Keratinocyte (primary cell): ENCODE measurements around the gene TOM1. TPM values are rescaled to one million over a fixed set of nuclear protein-coding genes. Genes with fewer than 3 reads are reported as not detected.

ENCODE experiments used
- DNase-seq: peaks from one replicate; pipeline ENCODE4 v3.0.0-alpha.2; 2011; ENCODE audit warnings: low read depth, missing footprints, low spot score
- FAIRE-seq: peaks from 2 replicates; lab custom pipeline; 2011; peaks lifted over from hg19 to GRCh38; lab: Jason Lieb, UNC
- H2AFZ ChIP-seq: 2 replicates; pipeline ENCODE4 v1.6.0; 2012; ENCODE audit warnings: low read length, control low read depth, inconsistent platforms; ENCODE audit not compliant: control insufficient read depth
- H3K27ac ChIP-seq: 2 replicates; pipeline ENCODE4 v1.5.1; 2011; ENCODE audit warnings: low read length; ENCODE audit not compliant: control insufficient read depth, insufficient read depth
- H3K27me3 ChIP-seq: 3 replicates; pipeline ENCODE4 v1.6.0; 2011; ENCODE audit warnings: low read length; ENCODE audit not compliant: control insufficient read depth, insufficient read depth; ENCODE audit errors: extremely low read depth
- H3K36me3 ChIP-seq, 2 experiments: 2 replicates in 1 of 2; 3 replicates in 1 of 2; pipeline ENCODE4 v1.5.1; 2011; ENCODE audit warnings: low read length in 2 of 2, mild to moderate bottlenecking in 1 of 2; ENCODE audit not compliant: control insufficient read depth in 2 of 2, insufficient read depth in 2 of 2; ENCODE audit errors: extremely low read depth in 1 of 2
- H3K4me1 ChIP-seq: 3 replicates; pipeline ENCODE4 v1.5.1; 2011; ENCODE audit warnings: low read length; ENCODE audit not compliant: control insufficient read depth, insufficient read depth; ENCODE audit errors: extremely low read depth
- H3K4me2 ChIP-seq: 3 replicates; pipeline ENCODE4 v1.6.0; 2011; ENCODE audit warnings: low read depth, low read length; ENCODE audit not compliant: control insufficient read depth, insufficient read depth; ENCODE audit errors: extremely low read depth
- H3K4me3 ChIP-seq, 3 experiments: fragments of 200-600 bp in 1 of 3; sonication (generic) in 1 of 3; 2 replicates in 2 of 3; 3 replicates in 1 of 3; pipeline ENCODE4 v1.5.1; 2011 to 2016; ENCODE audit warnings: low read length in 3 of 3, mild to moderate bottlenecking in 3 of 3, control low read depth in 2 of 3, inconsistent platforms in 1 of 3, low read depth in 1 of 3, mixed read lengths in 1 of 3, mixed run types in 1 of 3, moderate library complexity in 1 of 3; ENCODE audit not compliant: control insufficient read depth in 2 of 3, insufficient read depth in 2 of 3; ENCODE audit errors: extremely low read depth in 1 of 3
- H3K79me2 ChIP-seq: 2 replicates; pipeline ENCODE4 v1.6.0; 2012; ENCODE audit warnings: low read length; ENCODE audit not compliant: control insufficient read depth, insufficient read depth
- H3K9ac ChIP-seq: 3 replicates; pipeline ENCODE4 v1.6.0; 2011; ENCODE audit warnings: low read length; ENCODE audit not compliant: control insufficient read depth, insufficient read depth; ENCODE audit errors: extremely low read depth
- H3K9me1 ChIP-seq: 3 replicates; pipeline ENCODE4 v1.6.0; 2011; ENCODE audit warnings: low read length; ENCODE audit not compliant: control insufficient read depth, insufficient read depth; ENCODE audit errors: extremely low read depth
- H3K9me3 ChIP-seq: 2 replicates; pipeline ENCODE4 v1.5.1; 2012; ENCODE audit warnings: low read depth, low read length; ENCODE audit not compliant: control insufficient read depth
- H4K20me1 ChIP-seq: 3 replicates; pipeline ENCODE4 v1.6.0; 2011; ENCODE audit warnings: low read length; ENCODE audit not compliant: control insufficient read depth, insufficient read depth; ENCODE audit errors: extremely low read depth
- CTCF ChIP-seq, 3 experiments: IDR thresholded peaks in 1 of 3; conservative IDR thresholded peaks in 1 of 3; optimal IDR thresholded peaks in 1 of 3; 2 replicates in 2 of 3; 3 replicates in 1 of 3; pipeline versions ENCODE3 to v1.5.1; 2011; ENCODE audit warnings: low read length in 3 of 3, mild to moderate bottlenecking in 3 of 3, moderate library complexity in 2 of 3, control low read depth in 1 of 3, inconsistent platforms in 1 of 3; ENCODE audit not compliant: insufficient read depth in 2 of 3; ENCODE audit errors: extremely low read depth in 1 of 3
- EZH2 ChIP-seq: IDR thresholded peaks from one replicate; pipeline ENCODE4 v1.6.1; 2012; ENCODE audit warnings: inconsistent platforms, mild to moderate bottlenecking, low read length, moderate library complexity
- dilution Hi-C: fragments of 300-500 bp; cut with MboI; formaldehyde crosslinking; loops from one replicate; pipeline ENCODE4 v1.7.0; 2020; ENCODE audit warnings: low sequenced_read_pairs; ENCODE audit not compliant: extremely low pct_ligation_motif_present
- polyA plus RNA-seq, 5 experiments: library from polyadenylated mRNA; depleted of rRNA in 3 of 5; stranded (reverse) in 3 of 5; stranded (forward) in 1 of 5; unstranded in 1 of 5; fragments of >200 nt; gene quantifications; 1 replicate in 1 of 5; 2 replicates in 3 of 5; 3 replicates in 1 of 5; pipeline versions ENCODE4 v1.2.1 to v1.2.3, GENCODE V29; 2011 to 2012; ENCODE audit warnings: missing spikeins in 2 of 5, low read depth in 1 of 5, low replicate concordance in 1 of 5

The TOM1 gene
- polyA plus RNA-seq, 1 donor (not counting 4 experiments of a cell fraction or from before 2014, with no cell fraction given): 17.4 TPM

GRCh38 chr22:35335468-35335867 is 35.8 kb downstream of the TOM1 start:
- no peaks in the 10 kb centered on the region for H4K20me1 ChIP-seq
- no peak overlapping the region for H3K9ac ChIP-seq

GRCh38 chr22:35335936-35336781 is 36.5 kb downstream of the TOM1 start:
- H3K27me3 ChIP-seq: no peaks in the 10 kb centered on the region
- H3K27ac ChIP-seq: no peak overlapping the region
- H3K4me2 ChIP-seq: no peak overlapping the region
- peaks cover 5 to 17% of the 10 kb centered on the region in 2 experiments for H3K36me3 ChIP-seq
- H3K4me1 ChIP-seq: no peaks in the 10 kb centered on the region
- H3K9me1 ChIP-seq: no peaks in the 10 kb centered on the region
- H3K9ac ChIP-seq: no peak overlapping the region
- DNase-seq: no peak
- H4K20me1 ChIP-seq: no peaks in the 10 kb centered on the region
- no peak for TF ChIP-seq EZH2
- TF ChIP-seq CTCF (optimal IDR thresholded peaks at IDR 0.05 in 1 of 3, IDR thresholded peaks at IDR 0.05 in 1 of 3, conservative IDR thresholded peaks at IDR 0.05 in 1 of 3; ENCODE audit: extremely low read depth in 1 of 3, insufficient read depth in 2 of 3, low read length in 3 of 3): no peak
- H2AFZ ChIP-seq: no peak overlapping the region
- H3K79me2 ChIP-seq: no peaks in the 10 kb centered on the region
- H3K9me3 ChIP-seq: no peaks in the 10 kb centered on the region
- FAIRE-seq: no peak
- H3K4me3 ChIP-seq: no peak overlapping the region
- dilution Hi-C loops: no loop called here

More at GRCh38 chr22:35335468-35335867, 35.8 kb downstream of the TOM1 start:
- dilution Hi-C loops: no loop called here
- H3K4me3 ChIP-seq: no peak overlapping the region
- no peaks in the 10 kb centered on the region for H3K9me1 ChIP-seq
- peaks cover 5 to 18% of the 10 kb centered on the region in 2 experiments for H3K36me3 ChIP-seq
- H3K4me1 ChIP-seq: peaks cover under 1% of the 10 kb centered on the region
- no peak for TF ChIP-seq EZH2
- TF ChIP-seq CTCF (optimal IDR thresholded peaks at IDR 0.05 in 1 of 3, IDR thresholded peaks at IDR 0.05 in 1 of 3, conservative IDR thresholded peaks at IDR 0.05 in 1 of 3; ENCODE audit: extremely low read depth in 1 of 3, insufficient read depth in 2 of 3, low read length in 3 of 3): no peak
- FAIRE-seq (no peak), DNase-seq (no peak)
- no peak overlapping the region for H2AFZ ChIP-seq
- H3K27me3 ChIP-seq: no peaks in the 10 kb centered on the region
- H3K4me2 ChIP-seq: no peak overlapping the region
- H3K79me2 ChIP-seq: no peaks in the 10 kb centered on the region
- H3K9me3 ChIP-seq: no peaks in the 10 kb centered on the region
- no peak overlapping the region for H3K27ac ChIP-seq
